A673 (cell line): ENCODE data around the gene ADGRB2.

Source experiments
- CTCF ChIP-seq: fragments of 300-800, 200-600 bp; sonication (generic); conservative IDR thresholded peaks from 2 replicates; pipeline ENCODE4 v1.5.1; 2017; ENCODE audit warnings: low read depth, mild to moderate bottlenecking, antibody characterized with exemption, low read length, moderate library complexity, mixed read lengths
- EZH2 ChIP-seq: fragments of 200-600 bp; sonication (generic); IDR thresholded peaks from 2 replicates; pipeline ENCODE4 v1.6.1; 2017; ENCODE audit warnings: borderline replicate concordance, low read depth, mild to moderate bottlenecking, mixed read lengths, antibody characterized with exemption, low read length; ENCODE audit not compliant: poor library complexity, severe bottlenecking

- TF ChIP-seq CTCF (0 out of 2 replicates have a peak, but pooled peaks have one; percentile 10), EZH2 (no peak)
Measured at GRCh38 chr1:31764312-31765040, at the start of gene ADGRB2.
